Mesendoderm (in vitro differentiated cells): ENCODE results near the gene CASP2. TPM values are rescaled to one million over a fixed set of nuclear protein-coding genes. Genes with fewer than 3 reads are reported as not detected.

Source experiments
- DNase-seq: peaks from one replicate; pipeline ENCODE4 v3.0.0; 2013
- H2AK5ac ChIP-seq: 2 replicates; pipeline ENCODE4 v1.6.1; 2013; ENCODE audit warnings: low read length, inconsistent platforms
- H2BK120ac ChIP-seq: 2 replicates; pipeline ENCODE4 v1.6.1; 2013; ENCODE audit warnings: low read depth, mild to moderate bottlenecking, low read length, moderate library complexity, mixed read lengths
- H2BK15ac ChIP-seq: replicated peaks from 2 replicates; pipeline ENCODE4 v1.6.1; 2013; ENCODE audit warnings: low read depth, mild to moderate bottlenecking, moderate library complexity
- H2BK5ac ChIP-seq: 2 replicates; pipeline ENCODE4 v1.6.1; 2013; ENCODE audit warnings: low read length, inconsistent platforms
- H3K18ac ChIP-seq: 2 replicates; pipeline ENCODE4 v1.6.1; 2013; ENCODE audit warnings: mild to moderate bottlenecking, low read length, mixed read lengths
- H3K23ac ChIP-seq: one replicate; pipeline ENCODE4 v1.6.1; 2013; ENCODE audit warnings: low read length
- H3K27ac ChIP-seq: 2 replicates; pipeline ENCODE4 v1.5.1; 2013; ENCODE audit warnings: low read depth, mild to moderate bottlenecking, inconsistent platforms, low read length, moderate library complexity
- H3K27me3 ChIP-seq: 2 replicates; pipeline ENCODE4 v1.6.1; 2013; ENCODE audit warnings: low read length, control low read depth, mild to moderate bottlenecking, inconsistent platforms; ENCODE audit not compliant: insufficient read depth, poor library complexity
- H3K36me3 ChIP-seq: 2 replicates; pipeline ENCODE4 v1.6.1; 2013; ENCODE audit warnings: low read length, inconsistent platforms; ENCODE audit not compliant: control insufficient read depth, insufficient read depth
- H3K4ac ChIP-seq: one replicate; pipeline ENCODE4 v1.6.1; 2013; ENCODE audit warnings: low read depth, mild to moderate bottlenecking, low read length, moderate library complexity
- H3K4me1 ChIP-seq: 2 replicates; pipeline ENCODE4 v1.6.1; 2013; ENCODE audit warnings: low read depth, low read length, inconsistent platforms; ENCODE audit not compliant: control insufficient read depth
- H3K4me2 ChIP-seq: 2 replicates; pipeline ENCODE4 v1.6.1; 2013; ENCODE audit warnings: low read length
- H3K4me3 ChIP-seq: 2 replicates; pipeline ENCODE4 v1.5.1; 2013; ENCODE audit warnings: mild to moderate bottlenecking, low read length
- H3K56ac ChIP-seq: one replicate; pipeline ENCODE4 v1.6.1; 2013; ENCODE audit warnings: low read length
- H3K79me1 ChIP-seq: 2 replicates; pipeline ENCODE4 v1.6.1; 2013; ENCODE audit warnings: low read length, inconsistent platforms
- H3K79me2 ChIP-seq: 2 replicates; pipeline ENCODE4 v1.6.1; 2013; ENCODE audit warnings: mild to moderate bottlenecking, low read length; ENCODE audit not compliant: control insufficient read depth, insufficient read depth
- H3K9ac ChIP-seq: 2 replicates; pipeline ENCODE4 v1.6.1; 2013; ENCODE audit warnings: low read length, inconsistent platforms
- H4K5ac ChIP-seq: one replicate; pipeline ENCODE4 v1.6.1; 2013; ENCODE audit warnings: low read length
- H4K8ac ChIP-seq: one replicate; pipeline ENCODE4 v1.6.1; 2013; ENCODE audit warnings: low read depth, mild to moderate bottlenecking, control low read depth, low read length, moderate library complexity
- WGBS: extraction: QIAGEN DNeasy Blood & Tissue Kit; methylation state at CpG from one replicate; pipeline ENCODE4 v1.1.7; 2013; ENCODE audit warnings: low lambda C conversion rate, missing lambda C conversion rate; ENCODE audit not compliant: insufficient coverage; ENCODE audit errors: extremely low coverage; 5-methylcytosine and 5-hydroxymethylcytosine counted together
- polyA plus RNA-seq, 2 experiments: library from polyadenylated mRNA; stranded (reverse); fragments of 200-250 nt; gene quantifications; one replicate each; pipeline ENCODE4 v1.2.3, GENCODE V29; 2013

Gene CASP2
- polyA plus RNA-seq (2013, experiment 1 of 2): 20.6 TPM
- polyA plus RNA-seq (2013, experiment 2 of 2): 19.0 TPM

DNA sequence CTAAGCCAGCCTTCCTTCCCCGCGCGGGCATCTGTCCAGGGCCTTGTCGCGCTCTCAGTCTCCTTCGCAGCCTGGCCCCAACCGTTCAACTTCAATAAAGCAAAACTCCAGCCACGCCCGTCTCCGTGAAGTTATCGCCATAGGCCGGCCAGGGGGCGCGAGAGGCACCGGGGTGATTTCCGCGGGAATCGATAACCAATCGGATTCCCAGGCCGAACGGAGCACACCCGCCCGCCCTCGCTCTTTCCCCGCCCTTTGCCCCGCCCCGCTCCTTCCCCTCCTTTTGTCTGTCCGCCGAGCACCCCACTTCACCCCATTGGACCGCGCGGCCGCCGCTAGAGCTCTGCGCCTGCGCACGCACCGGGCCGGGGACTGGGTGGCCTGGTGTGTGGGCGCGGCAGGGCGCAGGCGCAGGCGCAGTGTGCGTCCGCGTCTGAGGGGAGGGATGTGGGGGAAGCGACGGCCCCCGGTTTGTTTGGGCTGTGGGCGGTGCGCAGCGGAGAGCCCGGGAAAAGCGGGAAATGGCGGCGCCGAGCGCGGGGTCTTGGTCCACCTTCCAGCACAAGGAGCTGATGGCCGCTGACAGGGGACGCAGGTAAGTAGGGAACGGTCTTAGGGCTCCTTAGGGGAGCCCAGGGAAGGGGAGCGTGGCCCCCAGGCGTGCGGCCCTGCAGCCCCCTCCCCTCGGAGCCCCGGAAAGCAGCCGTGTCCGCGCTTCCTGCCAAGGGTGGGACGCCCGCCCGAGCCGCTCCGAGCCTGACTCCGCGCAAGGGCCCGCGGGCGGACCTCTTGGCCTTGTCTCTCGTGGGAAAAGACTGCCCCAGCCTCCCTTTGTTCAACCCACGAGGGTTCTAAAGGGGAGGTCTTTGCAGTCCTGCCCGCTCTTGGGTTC is at the start of gene CASP2:
TSS of gene CASP2 (plus strand) at position 417 of the 892 bp plus-strand sequence. CDS start at position 522, 105 bp downstream.
- H3K4me1 ChIP-seq: peaks cover 14% of the 10 kb centered on the region
- H3K4me3 ChIP-seq: peak within 1 kb of the TSS; percentile 88
- peaks cover 10% of the 10 kb centered on the region for H3K36me3 ChIP-seq
- H4K8ac ChIP-seq: no peak within 1 kb of the TSS
- H2BK15ac ChIP-seq: no peak within 1 kb of the TSS
- H3K23ac ChIP-seq: peak within 1 kb of the TSS; percentile 48
- H3K56ac ChIP-seq: peak within 1 kb of the TSS; percentile 99
- peaks cover 25% of the 10 kb centered on the region for H3K79me2 ChIP-seq
- peak within 1 kb of the TSS; percentile 33 for H3K18ac ChIP-seq
- no peak within 1 kb of the TSS for H3K27ac ChIP-seq
- H3K4me2 ChIP-seq: peak within 1 kb of the TSS; percentile 44
- H2AK5ac ChIP-seq: peak within 1 kb of the TSS; percentile 9
- H3K4ac ChIP-seq: peak within 1 kb of the TSS; percentile 60
- H3K9ac ChIP-seq: peak within 1 kb of the TSS; percentile 95
- H2BK5ac ChIP-seq: no peak within 1 kb of the TSS
- H3K79me1 ChIP-seq: peaks cover 15% of the 10 kb centered on the region
- no CpG with 5 or more reads among the region's 84 CpGs for whole genome bisulfite sequencing
- H3K27me3 ChIP-seq: no peaks in the 10 kb centered on the region
- H4K5ac ChIP-seq: peak within 1 kb of the TSS; percentile 27
- DNase-seq: peak; percentile 98
- no peak within 1 kb of the TSS for H2BK120ac ChIP-seq

GRCh38 chr7:143239813-143240212 is 48.3 kb upstream of the CASP2 start:
- no peak overlapping the region for H4K5ac ChIP-seq
- H3K27me3 ChIP-seq: no peaks in the 10 kb centered on the region
- no peak overlapping the region for H2BK120ac ChIP-seq
- DNase-seq: no peak
- H2BK15ac ChIP-seq: no peak overlapping the region
- no peaks in the 10 kb centered on the region for H3K79me2 ChIP-seq
- no peaks in the 10 kb centered on the region for H3K36me3 ChIP-seq
- no peaks in the 10 kb centered on the region for H3K79me1 ChIP-seq
- H3K9ac ChIP-seq: no peak overlapping the region
- H3K4ac ChIP-seq: no peak overlapping the region
- no peaks in the 10 kb centered on the region for H3K4me1 ChIP-seq
- no peak overlapping the region for H3K4me2 ChIP-seq
- H3K4me3 ChIP-seq: no peak overlapping the region
- H3K56ac ChIP-seq: no peak overlapping the region
- H3K27ac ChIP-seq: no peak overlapping the region
- no peak overlapping the region for H2BK5ac ChIP-seq
- H3K23ac ChIP-seq: no peak overlapping the region
- H3K18ac ChIP-seq: no peak overlapping the region
- H4K8ac ChIP-seq: no peak overlapping the region
- H2AK5ac ChIP-seq: no peak overlapping the region

- Histone ChIP-seq H3K27ac (no peak overlapping the region), H2AK5ac (no peak overlapping the region), H4K8ac (no peak overlapping the region), H3K18ac (no peak overlapping the region), H3K9ac (no peak overlapping the region), H4K5ac (no peak overlapping the region), H3K36me3 (no peaks in the 10 kb centered on the region), H3K79me1 (no peaks in the 10 kb centered on the region), H3K4ac (no peak overlapping the region), H3K56ac (no peak overlapping the region), H3K4me1 (no peaks in the 10 kb centered on the region), H2BK120ac (no peak overlapping the region), H2BK5ac (no peak overlapping the region), H3K27me3 (no peaks in the 10 kb centered on the region), H3K4me3 (no peak overlapping the region), H3K79me2 (no peaks in the 10 kb centered on the region), H3K23ac (no peak overlapping the region), H2BK15ac (no peak overlapping the region), H3K4me2 (no peak overlapping the region)
- DNase-seq: peak; percentile 85
- WGBS: no CpG with 5 or more reads among the region's 9 CpGs
Observed at GRCh38 chr7:143240291-143241168, 47.6 kb upstream of the CASP2 start.

DNA sequence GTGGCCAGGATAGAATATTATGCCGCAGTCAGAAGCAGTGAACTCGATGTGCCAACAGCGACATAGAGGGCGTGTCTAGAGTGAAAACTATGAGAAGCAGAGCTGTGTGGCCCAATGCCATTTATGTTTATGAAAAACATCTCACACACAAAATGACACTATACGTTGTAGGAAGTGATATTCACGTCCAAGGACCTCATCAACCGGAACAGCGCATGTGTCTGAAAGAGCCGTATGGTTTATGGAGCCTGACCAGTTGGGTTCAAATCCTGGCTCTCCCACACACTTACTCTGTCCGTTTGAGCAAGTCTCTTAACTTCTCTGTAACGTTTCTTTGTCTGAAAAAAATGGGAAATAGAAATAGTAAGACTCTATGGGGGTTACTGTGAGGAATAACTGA is 45.8 kb upstream of the CASP2 start:
- Histone ChIP-seq H3K9ac (no peak overlapping the region), H3K23ac (no peak overlapping the region), H4K5ac (no peak overlapping the region), H4K8ac (no peak overlapping the region), H3K36me3 (no peaks in the 10 kb centered on the region), H3K4me1 (no peaks in the 10 kb centered on the region), H2BK15ac (no peak overlapping the region), H3K4me2 (no peak overlapping the region), H3K4me3 (no peak overlapping the region), H3K79me1 (no peaks in the 10 kb centered on the region), H2AK5ac (no peak overlapping the region), H2BK120ac (no peak overlapping the region), H3K27me3 (no peaks in the 10 kb centered on the region), H3K27ac (no peak overlapping the region), H2BK5ac (no peak overlapping the region), H3K56ac (no peak overlapping the region), H3K18ac (no peak overlapping the region), H3K4ac (no peak overlapping the region), H3K79me2 (no peaks in the 10 kb centered on the region)
- no peak for DNase-seq
- no CpG with 5 or more reads among the region's 11 CpGs for WGBS

GRCh38 chr7:143243111-143243510 is 45.0 kb upstream of the CASP2 start:
- WGBS: no CpG with 5 or more reads among the region's 7 CpGs
- H4K5ac ChIP-seq: no peak overlapping the region
- no peak overlapping the region for H2BK15ac ChIP-seq
- no peaks in the 10 kb centered on the region for H3K4me1 ChIP-seq
- no peaks in the 10 kb centered on the region for H3K79me1 ChIP-seq
- no peaks in the 10 kb centered on the region for H3K27me3 ChIP-seq
- no peak overlapping the region for H3K18ac ChIP-seq
- H3K9ac ChIP-seq: no peak overlapping the region
- no peak overlapping the region for H3K4ac ChIP-seq
- H3K23ac ChIP-seq: no peak overlapping the region
- H3K79me2 ChIP-seq: no peaks in the 10 kb centered on the region
- no peak overlapping the region for H3K4me3 ChIP-seq
- no peak overlapping the region for H2BK120ac ChIP-seq
- no peaks in the 10 kb centered on the region for H3K36me3 ChIP-seq
- no peak overlapping the region for H3K56ac ChIP-seq
- no peak overlapping the region for H2AK5ac ChIP-seq
- no peak overlapping the region for H3K4me2 ChIP-seq
- H2BK5ac ChIP-seq: no peak overlapping the region
- H3K27ac ChIP-seq: no peak overlapping the region
- H4K8ac ChIP-seq: no peak overlapping the region
- DNase-seq: no peak
